Fibroblast of the aortic adventitia (primary cell): Measurements from ENCODE around the gene MMP17. TPM values are rescaled to one million over a fixed set of nuclear protein-coding genes. Genes with fewer than 3 reads are reported as not detected.

Experiments used
- DNase-seq: peaks from one replicate; pipeline ENCODE4 v3.0.0-alpha.2; 2010; ENCODE audit warnings: low read depth
- H3K4me3 ChIP-seq: 2 replicates; pipeline ENCODE4 v1.5.1; 2011; ENCODE audit warnings: low read depth, mild to moderate bottlenecking, control low read depth, low read length, moderate library complexity
- CTCF ChIP-seq: IDR thresholded peaks from 2 replicates; pipeline ENCODE4 v1.5.1; 2011; ENCODE audit warnings: mild to moderate bottlenecking, low read length, control low read depth, inconsistent platforms; ENCODE audit not compliant: insufficient read depth
- total RNA-seq: library from RNA; depleted of rRNA; stranded (reverse); fragments of >200 nt; gene quantifications from 2 replicates; pipeline ENCODE4 v1.2.3, GENCODE V29; 2012; ENCODE audit warnings: low replicate concordance

Gene MMP17
- total RNA-seq, 1 donor = 5.6 TPM

GRCh38 chr12:131794573-131794972, 33.6 kb upstream of the MMP17 start:
- H3K4me3 ChIP-seq = no peak overlapping the region
- no peak for DNase-seq
- TF ChIP-seq CTCF = no peak

GRCh38 chr12:131795064-131795463, 33.1 kb upstream of the MMP17 start:
- TF ChIP-seq CTCF = no peak
- H3K4me3 ChIP-seq = no peak overlapping the region
- no peak for DNase-seq

- TF ChIP-seq CTCF = no peak
- DNase-seq = no peak
- H3K4me3 ChIP-seq = no peak overlapping the region
Measured at GRCh38 chr12:131795690-131796410, 32.3 kb upstream of the MMP17 start.

GRCh38 chr12:131796411-131796736, 31.8 kb upstream of the MMP17 start:
- no peak for DNase-seq
- TF ChIP-seq CTCF = no peak
- no peak overlapping the region for H3K4me3 ChIP-seq

- no peak for TF ChIP-seq CTCF
- H3K4me3 ChIP-seq = no peak overlapping the region
- no peak for DNase-seq
Measured at GRCh38 chr12:131796754-131797587, 31.2 kb upstream of the MMP17 start.

- no peak for DNase-seq
- TF ChIP-seq CTCF = no peak
- no peak overlapping the region for H3K4me3 ChIP-seq
Measured at GRCh38 chr12:131797588-131797934, 30.6 kb upstream of the MMP17 start.
